Activated CD4-positive, alpha-beta T cell treated with anti-CD3 and anti-CD28 coated beads, Interleukin-2, amount 50 U/mL, for 24 hours (primary cell): ENCODE measurements around the gene RAB3D.
"Not testable (repeated sequence)": the region's sequence is repeated elsewhere in the genome, so short reads cannot be mapped to it uniquely, and the experiment has no call there.

ENCODE experiments used
- DNase-seq, 2 donors: peaks; one replicate each; pipeline ENCODE4 v3.0.0-alpha.2; 2020; ENCODE audit warnings: low read depth in 1 of 2, low spot score in 1 of 2

RAB3D gene, protein sequence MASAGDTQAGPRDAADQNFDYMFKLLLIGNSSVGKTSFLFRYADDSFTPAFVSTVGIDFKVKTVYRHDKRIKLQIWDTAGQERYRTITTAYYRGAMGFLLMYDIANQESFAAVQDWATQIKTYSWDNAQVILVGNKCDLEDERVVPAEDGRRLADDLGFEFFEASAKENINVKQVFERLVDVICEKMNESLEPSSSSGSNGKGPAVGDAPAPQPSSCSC

DNA sequence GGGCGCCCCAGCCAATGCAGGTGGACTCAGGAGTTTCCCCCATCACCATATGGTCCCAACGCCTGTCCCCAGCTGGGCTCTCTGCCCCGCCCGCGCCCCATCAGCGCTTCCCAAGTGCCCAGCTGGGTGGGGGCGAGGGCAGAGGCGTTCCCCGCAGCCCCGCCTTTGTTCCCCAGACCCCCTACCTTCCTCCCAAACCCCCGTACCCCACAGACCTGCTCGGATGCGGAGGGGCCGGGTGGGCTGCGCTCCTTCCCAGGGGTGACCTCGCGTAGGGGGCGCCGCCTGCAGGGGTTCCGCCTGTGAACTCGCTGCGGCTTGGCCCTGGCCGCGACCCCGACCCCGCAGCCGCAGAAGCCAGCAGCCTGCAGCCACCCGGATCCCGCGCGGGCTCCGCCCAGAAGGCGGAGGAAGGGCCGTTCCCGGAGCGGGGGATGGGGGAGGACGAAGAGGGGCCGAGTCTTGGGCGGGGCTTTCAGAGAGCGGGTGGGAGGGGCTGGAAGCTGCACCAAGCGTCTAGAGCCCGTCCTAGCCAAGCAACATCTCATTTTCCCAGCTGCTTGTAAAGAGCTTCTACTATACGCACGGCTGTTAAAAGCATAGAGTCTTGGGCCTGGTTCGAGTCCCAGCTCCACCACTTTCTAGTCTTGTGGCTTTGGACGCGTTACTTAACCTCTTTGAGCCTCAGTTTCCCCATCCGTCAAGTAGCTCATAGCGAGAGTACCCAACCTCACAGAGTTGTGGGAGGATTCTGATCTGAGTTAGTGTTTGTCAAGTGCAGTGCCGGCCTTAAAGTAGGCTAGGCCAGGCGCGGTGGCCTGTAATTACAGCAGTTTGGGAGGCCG, at the start of gene RAB3D:
Gene RAB3D (minus strand): TSS at position 404 of the 845 bp plus-strand sequence. CDS start 2,258 bp downstream, outside the sequence.
- peak; percentile 59 to 77 for DNase-seq

GRCh38 chr19:11387162-11388034, 47.9 kb upstream of the RAB3D start:
- DNase-seq: no peak

DNA sequence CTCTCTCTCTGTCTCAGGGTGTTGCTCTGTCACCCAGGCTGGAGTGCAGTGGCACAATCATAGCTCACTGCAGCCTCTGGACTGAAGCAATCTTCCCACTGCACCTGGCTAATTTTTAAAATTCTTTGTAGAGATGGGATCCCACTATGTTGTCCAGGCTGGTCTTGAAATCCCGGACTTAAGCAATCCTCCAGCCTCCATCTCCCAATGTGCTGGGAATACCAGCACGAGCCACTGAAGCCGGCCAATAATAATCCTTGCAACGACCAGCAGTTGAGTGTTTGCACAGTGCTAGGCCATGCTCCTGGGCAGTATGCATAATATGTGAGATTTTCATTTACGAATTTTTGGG, 45.3 kb upstream of the RAB3D start:
- DNase-seq: no peak

DNA sequence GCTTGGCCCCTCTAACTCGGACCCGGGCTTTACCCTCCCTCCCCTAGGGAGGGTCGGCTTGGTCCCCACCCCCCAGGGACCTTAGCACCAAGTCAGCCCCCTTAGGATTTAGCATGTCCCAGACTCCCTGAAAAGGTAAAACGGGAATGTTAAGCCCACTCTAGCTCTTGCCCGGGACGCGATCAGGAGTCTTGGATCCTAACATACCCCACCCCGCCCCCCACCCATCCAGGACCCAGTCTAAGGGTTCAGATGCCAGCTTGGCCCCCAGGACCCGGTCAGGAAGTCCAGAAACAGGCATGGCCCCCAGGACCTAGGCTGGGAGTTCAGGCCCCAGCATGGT, 44.2 kb upstream of the RAB3D start:
- DNase-seq: no peak

DNA sequence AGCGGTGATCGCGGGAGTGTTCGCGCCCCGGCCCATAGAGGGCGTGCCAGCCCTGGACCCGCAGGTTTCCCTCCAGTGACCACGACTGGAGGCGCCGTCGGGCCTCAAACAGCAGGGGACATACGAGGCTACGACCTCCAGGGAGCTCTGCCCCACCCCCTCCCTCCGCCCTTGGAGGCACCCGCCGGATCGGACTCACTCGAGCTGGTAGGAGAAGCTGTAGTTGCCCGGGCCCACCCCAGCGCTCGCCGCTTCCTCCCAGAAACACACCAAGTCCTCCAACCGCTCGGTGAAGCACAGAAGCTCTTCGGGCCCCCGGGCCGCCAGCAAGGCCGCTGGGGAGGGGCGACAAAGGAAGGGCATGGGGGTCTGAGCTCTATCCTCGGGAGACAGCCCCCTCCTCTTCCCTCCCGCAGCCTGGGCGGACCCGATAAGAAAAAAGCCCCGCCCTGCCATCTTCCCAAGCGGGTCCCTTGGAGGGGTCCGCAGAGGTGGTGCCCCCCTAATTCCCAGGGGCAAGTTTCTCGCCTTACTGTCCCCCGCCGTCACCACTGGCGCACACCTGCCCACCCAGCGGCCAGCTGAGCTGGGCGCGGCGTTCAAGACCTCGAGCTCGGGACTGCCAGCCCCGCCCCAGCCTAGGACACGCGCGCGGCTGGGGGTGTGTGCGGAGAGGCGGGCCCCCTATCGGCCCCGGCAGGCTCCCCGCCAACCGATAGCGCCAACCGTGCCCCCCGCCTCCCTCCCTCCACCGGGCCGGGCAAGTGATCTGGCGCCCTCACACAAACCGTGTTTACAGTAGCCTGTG, 43.6 kb upstream of the RAB3D start:
- DNase-seq: no peak

DNA sequence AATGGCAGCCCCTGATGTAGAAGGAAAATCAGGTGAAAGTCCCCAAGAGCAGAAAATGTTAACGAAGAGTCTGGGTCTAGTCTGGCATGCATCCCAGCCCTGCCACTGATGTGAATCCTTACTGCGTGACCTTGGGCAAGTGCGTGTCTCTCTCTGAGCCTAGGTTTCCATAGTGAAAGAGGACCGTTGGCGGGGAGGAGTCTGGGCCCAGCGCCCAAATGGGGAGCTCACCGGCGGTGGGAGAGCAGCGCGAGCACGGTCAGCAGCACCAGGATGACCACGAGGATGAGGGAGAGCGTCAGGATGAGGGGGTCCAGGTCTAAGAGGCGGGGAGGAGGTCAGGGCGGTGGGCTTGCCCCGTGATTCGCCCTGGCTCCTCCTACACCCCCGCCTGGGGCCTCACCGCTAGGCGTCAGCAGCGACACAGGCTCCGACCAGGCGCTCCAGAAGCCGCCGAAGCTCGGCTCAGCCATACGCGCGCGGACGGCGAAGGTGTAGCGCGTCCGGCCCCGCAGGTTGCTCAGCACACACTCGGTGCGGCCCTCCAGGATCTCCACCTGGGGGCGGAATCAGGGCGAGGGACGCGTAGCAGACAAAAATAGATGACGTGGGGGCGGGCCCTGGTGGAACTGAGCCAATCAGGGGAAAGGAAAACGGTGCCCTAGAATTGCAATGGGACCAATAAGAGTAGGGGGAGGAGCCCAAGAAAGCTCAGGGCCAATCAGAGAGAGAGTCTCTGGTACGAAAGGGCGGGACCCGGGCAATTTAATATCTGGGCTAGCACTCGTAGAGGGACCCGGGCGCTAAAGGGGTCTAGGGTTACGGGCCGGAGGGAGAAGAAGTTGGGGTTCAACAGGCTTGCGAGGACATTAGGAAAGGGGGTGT, 41.4 kb upstream of the RAB3D start:
- DNase-seq: peak; percentile 86 to 94

GRCh38 chr19:11379857-11380350, 40.4 kb upstream of the RAB3D start:
- DNase-seq: no peak

DNA sequence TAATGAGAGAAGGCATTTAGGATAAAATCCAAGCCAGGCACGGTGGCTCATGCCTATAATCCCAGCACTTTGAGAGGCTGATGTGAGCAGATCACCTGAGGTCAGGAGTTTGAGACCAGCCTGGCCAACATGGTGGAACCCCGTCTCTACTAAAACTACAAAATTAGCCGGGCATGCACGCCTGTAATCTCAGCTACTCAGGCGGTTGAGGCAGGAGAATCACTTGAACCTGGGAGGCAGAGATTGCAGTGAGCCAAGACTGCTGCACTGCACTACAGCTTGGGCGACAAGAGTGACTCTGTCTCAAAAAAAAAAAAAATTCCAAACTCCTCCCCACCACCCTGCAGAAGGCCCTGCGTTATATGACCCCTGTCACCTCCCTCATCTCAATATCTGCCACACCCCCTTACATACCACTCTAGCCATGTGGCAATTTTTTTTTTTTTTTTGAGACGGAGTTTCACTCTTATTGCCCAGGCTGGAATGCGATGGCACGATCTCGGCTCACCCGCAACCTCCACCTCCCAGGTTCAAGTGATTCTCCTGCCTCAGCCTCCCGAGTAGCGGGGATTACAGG, 39.9 kb upstream of the RAB3D start:
- DNase-seq: not testable (repeated sequence)

GRCh38 chr19:11378319-11379189, 39.1 kb upstream of the RAB3D start:
- DNase-seq: no peak

GRCh38 chr19:11377756-11378155, 38.3 kb upstream of the RAB3D start:
- no peak for DNase-seq

- DNase-seq: no peak
Observed at GRCh38 chr19:11377237-11377636, 37.8 kb upstream of the RAB3D start.

GRCh38 chr19:11375143-11375948, 35.9 kb upstream of the RAB3D start:
- DNase-seq: peak; percentile 30 to 40

GRCh38 chr19:11374433-11375142, 35.1 kb upstream of the RAB3D start, which contains the start of gene SWSAP1:
SWSAP1 (plus strand) TSS chr19:11374666; CDS start chr19:11374681, 15 bp downstream.
- peak; percentile 90 to 97 for DNase-seq

DNA sequence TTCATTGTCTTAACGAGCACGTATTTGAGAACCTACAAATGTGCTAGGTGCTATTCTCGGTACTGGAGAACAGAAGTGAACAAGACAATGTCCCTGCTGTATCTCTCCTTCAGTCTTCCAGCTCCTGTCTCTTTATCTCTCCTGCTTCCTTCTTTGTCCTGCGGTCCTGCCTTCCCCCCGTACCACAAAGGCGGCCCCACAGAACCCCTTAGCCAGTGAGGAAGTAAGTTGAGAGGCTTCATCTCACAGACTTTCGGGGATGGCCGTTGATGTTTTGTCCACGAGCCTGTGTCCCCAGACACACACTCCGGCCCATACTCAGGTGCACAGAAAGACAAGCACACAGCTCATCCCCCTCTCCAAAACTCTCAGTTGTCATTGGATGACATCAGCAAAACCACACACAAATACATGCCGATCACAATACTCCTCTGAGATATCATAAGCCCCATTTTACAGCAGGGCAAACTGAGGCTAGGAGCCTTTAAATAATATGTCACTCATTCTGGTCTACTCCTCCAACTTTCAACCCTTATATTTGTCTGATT, 34.5 kb upstream of the RAB3D start:
- no peak for DNase-seq

DNA sequence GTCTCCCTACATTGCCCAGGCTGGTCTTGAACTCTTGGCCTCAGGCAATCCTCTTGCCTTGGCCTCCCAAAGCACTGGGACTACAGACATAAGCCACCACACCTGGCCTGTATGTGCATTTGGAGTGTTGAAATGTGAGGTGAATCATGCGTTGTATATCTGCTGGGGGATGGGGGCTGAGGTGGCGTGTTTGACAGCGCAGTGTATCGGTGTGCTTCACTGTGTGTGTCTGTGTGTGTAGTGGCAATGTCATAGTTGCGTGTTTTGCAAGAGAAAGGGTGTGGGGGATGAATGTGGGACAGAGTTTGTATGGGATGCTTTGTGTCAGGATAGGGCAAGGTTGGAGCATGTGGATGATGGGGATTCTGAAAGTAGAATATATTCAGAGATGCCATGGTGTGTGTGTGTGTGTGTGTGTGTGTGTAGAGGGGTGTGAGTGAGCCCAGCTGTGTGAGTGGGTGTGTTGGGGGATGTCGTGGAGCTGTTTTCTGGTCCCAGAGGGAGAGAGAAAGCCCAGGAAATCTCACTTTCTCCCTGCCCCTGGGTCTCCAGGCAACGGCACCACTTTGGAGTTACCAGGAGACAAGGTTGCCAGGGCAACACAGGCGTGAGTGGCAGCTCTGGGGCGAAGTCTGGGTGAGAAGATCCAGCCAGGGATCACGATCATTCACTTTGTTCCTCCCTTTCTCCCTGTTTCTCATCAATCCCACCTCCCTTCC, 33.9 kb upstream of the RAB3D start:
- DNase-seq: no peak

GRCh38 chr19:11370744-11371143, 31.3 kb upstream of the RAB3D start:
- DNase-seq: no peak
